Common myeloid progenitor, CD34-positive (primary cell): ENCODE data around the gene CHRNA4. TPM values are rescaled to one million over a fixed set of nuclear protein-coding genes. Genes with fewer than 3 reads are reported as not detected.

ENCODE experiments used
- CTCF ChIA-PET: fragments of 350-600 bp; sonication (Branson Sonifier 250); formaldehyde crosslinking; loops from one replicate; lab custom pipeline; 2021; ENCODE audit warnings: antibody characterized with exemption; lab: Charles Lee
- POLR2A ChIA-PET: fragments of 350-600 bp; sonication (Branson Sonifier 250); formaldehyde crosslinking; loops from one replicate; lab custom pipeline; 2021; ENCODE audit warnings: antibody characterized with exemption; lab: Charles Lee
- DNase-seq, 3 donors: peaks; one replicate each; pipeline versions ENCODE4 v3.0.0 to v3.0.0-alpha.2; 2013
- H3K27ac ChIP-seq, 2 experiments: 1 replicate in 1 of 2; 2 replicates in 1 of 2; pipeline ENCODE4 v1.7.0; 2013; ENCODE audit warnings: inconsistent platforms in 2 of 2, low read length in 2 of 2, mild to moderate bottlenecking in 2 of 2, low read depth in 1 of 2, moderate library complexity in 1 of 2; ENCODE audit not compliant: severe bottlenecking in 2 of 2, insufficient read depth in 1 of 2, poor library complexity in 1 of 2
- H3K27me3 ChIP-seq, 5 experiments: replicated peaks in 2 of 5; 1 replicate in 3 of 5; 2 replicates in 2 of 5; pipeline versions ENCODE4 v1.6.1 to v1.7.0; 2013; ENCODE audit warnings: low read length in 4 of 5, mild to moderate bottlenecking in 2 of 5, moderate library complexity in 2 of 5, inconsistent platforms in 1 of 5; ENCODE audit not compliant: insufficient read depth in 5 of 5, control insufficient read depth in 4 of 5
- H3K36me3 ChIP-seq, 4 experiments: 1 replicate in 2 of 4; 2 replicates in 2 of 4; pipeline versions ENCODE4 v1.6.1 to v1.7.0; 2013; ENCODE audit warnings: low read length in 3 of 4, control low read depth in 1 of 4, mild to moderate bottlenecking in 1 of 4; ENCODE audit not compliant: control insufficient read depth in 4 of 4, insufficient read depth in 4 of 4
- H3K4me1 ChIP-seq, 4 experiments: 1 replicate in 3 of 4; 2 replicates in 1 of 4; pipeline versions ENCODE4 v1.6.1 to v1.7.1; 2013; ENCODE audit warnings: low read length in 3 of 4, mild to moderate bottlenecking in 3 of 4, control low read depth in 1 of 4, inconsistent platforms in 1 of 4, moderate library complexity in 1 of 4; ENCODE audit not compliant: control insufficient read depth in 4 of 4, insufficient read depth in 4 of 4; ENCODE audit errors: control extremely low read depth in 1 of 4
- H3K4me3 ChIP-seq, 7 experiments: 1 replicate in 4 of 7; 2 replicates in 3 of 7; pipeline versions ENCODE4 v1.5.1 to v1.7.0; 2013; ENCODE audit warnings: mild to moderate bottlenecking in 7 of 7, low read length in 6 of 7, moderate library complexity in 6 of 7, inconsistent platforms in 2 of 7, low read depth in 2 of 7, control low read depth in 1 of 7; ENCODE audit not compliant: insufficient read depth in 4 of 7, control insufficient read depth in 1 of 7; ENCODE audit errors: extremely low read depth in 1 of 7
- H3K9me3 ChIP-seq, 5 experiments: 1 replicate in 4 of 5; 2 replicates in 1 of 5; pipeline versions ENCODE4 v1.6.1 to v1.7.1; 2013; ENCODE audit warnings: low read length in 4 of 5, mild to moderate bottlenecking in 2 of 5, inconsistent platforms in 1 of 5, low read depth in 1 of 5, moderate library complexity in 1 of 5; ENCODE audit not compliant: control insufficient read depth in 4 of 5, insufficient read depth in 2 of 5; ENCODE audit errors: control extremely low read depth in 1 of 5
- WGBS: methylation state at CpG from one replicate; pipeline ENCODE4 v1.1.5; 2013; ENCODE audit not compliant: insufficient coverage; 5-methylcytosine and 5-hydroxymethylcytosine counted together
- polyA plus RNA-seq: library from polyadenylated mRNA; unstranded; fragments of 120-200 nt; gene quantifications from one replicate; pipeline ENCODE4 v1.2.1, GENCODE V29; 2013

CHRNA4 gene
- not detected for polyA plus RNA-seq

DNA sequence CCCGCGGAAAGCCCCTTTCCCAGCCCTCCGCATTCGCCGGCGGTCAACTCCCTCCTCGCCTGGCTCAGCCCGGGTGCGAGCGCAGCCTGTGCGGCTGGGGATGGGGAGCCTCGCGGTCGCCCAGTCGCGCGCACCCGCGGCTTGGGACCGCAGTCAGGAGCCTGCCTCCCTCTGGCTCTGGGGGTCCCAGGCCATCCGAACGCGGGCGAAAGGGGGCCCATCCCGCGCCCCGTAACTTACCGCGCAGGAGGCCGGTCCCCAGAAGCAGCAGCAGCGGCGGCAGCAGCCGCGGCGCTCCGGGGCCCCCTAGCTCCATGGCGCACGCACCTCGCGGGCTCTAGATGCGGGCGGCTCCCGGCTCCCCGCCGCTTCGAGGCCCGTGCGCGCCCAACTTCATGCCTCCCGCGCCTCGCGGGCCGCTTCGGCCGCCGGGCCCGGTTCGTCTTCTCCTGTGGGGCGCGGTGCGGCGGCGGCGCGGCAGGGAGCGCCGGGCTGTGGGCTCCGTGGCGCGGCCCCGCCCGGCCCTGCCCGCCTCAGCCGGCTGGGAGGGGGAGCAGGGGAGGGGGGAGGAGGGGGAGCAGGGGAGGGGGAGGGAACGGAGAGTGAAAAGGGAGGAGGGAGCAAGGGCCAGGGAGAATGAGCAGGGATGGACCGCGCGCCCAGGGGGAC, at the start of gene CHRNA4:
TSS of gene CHRNA4 (minus strand) at position 500 of the 669 bp plus-strand sequence. CDS start at position 316, 184 bp downstream.
- no peaks in the 10 kb centered on the region for H3K9me3 ChIP-seq
- no peak within 1 kb of the TSS for H3K27ac ChIP-seq
- H3K36me3 ChIP-seq, result no peaks in the 10 kb centered on the region
- peaks cover 0 to 74% (median 14%) of the 10 kb centered on the region in 5 experiments for H3K27me3 ChIP-seq
- POLR2A ChIA-PET, result interaction anchor here (0.8 kb wide), 1 partner anchor 9 kb away, joined by 3 read pairs; no protein-coding TSS in a partner anchor
- H3K4me1 ChIP-seq, result peaks cover 0 to 8% (median 2%) of the 10 kb centered on the region in 4 experiments
- CTCF ChIA-PET, result interaction anchor here (1.6 kb wide), 1 partner anchor 20 kb away, joined by 6 read pairs; no protein-coding TSS in a partner anchor
- DNase-seq, result peak; percentile 10 to 56 (median 49)
- H3K4me3 ChIP-seq, result peak within 1 kb of the TSS in 2 of 7 experiments; percentile 5 to 11
- 1% methylated on average over 55 of the region's 79 CpGs for WGBS

- ChIA-PET CTCF (interaction anchor here (1.7 kb wide), 1 partner anchor 140 kb away, joined by 3 read pairs; no protein-coding TSS in a partner anchor), POLR2A (no interaction called here)
- Histone ChIP-seq H3K4me1 (peaks cover 0 to 16% (median 7%) of the 10 kb centered on the region in 4 experiments), H3K27ac (no peak overlapping the region), H3K9me3 (no peaks in the 10 kb centered on the region), H3K36me3 (no peaks in the 10 kb centered on the region), H3K4me3 (no peak overlapping the region), H3K27me3 (peaks cover 0 to 4% (median 0%) of the 10 kb centered on the region in 5 experiments)
- WGBS, result 83% methylated on average over 17 of the region's 23 CpGs
- no peak for DNase-seq
Observed at GRCh38 chr20:63409834-63410435, 48.8 kb upstream of the CHRNA4 start.

DNA sequence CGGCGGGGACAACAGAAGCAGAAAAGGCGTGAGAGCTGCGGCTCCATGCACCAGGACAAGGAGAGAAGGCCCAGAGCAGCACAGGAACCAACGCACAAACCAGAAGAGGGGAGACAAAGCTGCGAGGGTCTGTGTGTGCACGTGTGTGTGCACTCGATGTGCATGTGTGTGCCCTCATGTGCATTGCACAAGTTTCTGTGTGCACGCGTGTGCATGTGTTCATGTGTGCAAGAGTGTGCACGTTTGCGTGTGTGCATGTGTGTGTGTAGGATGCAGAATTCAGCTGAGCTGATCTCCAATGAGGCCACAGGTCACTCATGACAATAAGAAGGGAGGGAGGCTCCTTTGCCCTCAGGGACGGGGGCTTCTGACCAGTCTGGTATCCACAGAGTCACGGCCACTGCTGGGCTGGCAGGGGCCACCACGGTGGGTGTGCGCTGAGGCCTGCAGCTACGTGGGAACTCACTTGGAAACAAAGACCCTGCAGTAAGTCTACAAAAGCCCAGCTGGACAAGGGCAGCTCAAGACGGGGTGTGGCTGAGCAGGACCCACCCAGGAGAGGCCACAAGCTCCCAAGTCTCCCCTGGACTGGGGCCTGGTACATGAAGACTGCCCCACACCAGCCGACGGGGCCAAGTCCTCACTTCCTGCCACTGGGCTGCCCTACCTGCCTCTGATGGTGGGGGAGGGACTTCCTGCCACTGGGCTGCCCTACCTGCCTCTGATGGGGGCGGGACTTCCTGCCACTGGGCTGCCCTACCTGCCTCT, 48.1 kb upstream of the CHRNA4 start:
- WGBS, result 98% methylated on average over 18 of the region's 21 CpGs
- ChIA-PET CTCF (interaction anchor here (1.7 kb wide), 1 partner anchor 141 kb away, joined by 3 read pairs; no protein-coding TSS in a partner anchor), POLR2A (no interaction called here)
- Histone ChIP-seq H3K27me3 (peaks cover 0 to 4% (median 0%) of the 10 kb centered on the region in 5 experiments), H3K4me1 (peaks cover 0 to 16% (median 7%) of the 10 kb centered on the region in 4 experiments), H3K36me3 (no peaks in the 10 kb centered on the region), H3K4me3 (no peak overlapping the region), H3K9me3 (no peaks in the 10 kb centered on the region), H3K27ac (no peak overlapping the region)
- DNase-seq, result no peak

DNA sequence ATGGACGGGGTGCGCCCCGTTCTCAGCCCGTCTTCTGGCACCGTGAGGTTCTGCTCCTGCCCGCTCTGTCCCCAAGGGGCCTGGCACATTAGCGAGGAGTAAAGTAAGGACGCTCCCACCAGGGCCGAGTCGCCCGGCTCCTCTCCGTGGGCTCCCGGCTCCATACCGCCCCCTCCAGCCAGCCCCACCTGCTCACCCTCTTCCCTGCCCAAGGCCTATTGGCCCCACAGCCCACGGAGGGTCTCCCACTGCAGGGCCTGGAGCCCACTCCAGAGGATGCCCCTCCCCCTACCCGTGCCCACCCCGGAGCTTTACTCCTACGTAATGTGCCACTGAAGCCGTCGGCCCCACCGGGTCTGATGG, 47.5 kb upstream of the CHRNA4 start:
- WGBS, result 95% methylated on average over 21 of the region's 21 CpGs
- Histone ChIP-seq H3K27me3 (peaks cover 0 to 4% (median 0%) of the 10 kb centered on the region in 5 experiments), H3K4me3 (no peak overlapping the region), H3K4me1 (peaks cover 0 to 16% (median 7%) of the 10 kb centered on the region in 4 experiments), H3K9me3 (no peaks in the 10 kb centered on the region), H3K36me3 (no peaks in the 10 kb centered on the region), H3K27ac (no peak overlapping the region)
- CTCF ChIA-PET, result interaction anchor here (1.7 kb wide), 1 partner anchor 142 kb away, joined by 3 read pairs; no protein-coding TSS in a partner anchor
- DNase-seq, result no peak
- POLR2A ChIA-PET, result no interaction called here

GRCh38 chr20:63407928-63408683, 47.0 kb upstream of the CHRNA4 start:
- H3K27me3 ChIP-seq, result peaks cover 0 to 4% (median 0%) of the 10 kb centered on the region in 5 experiments
- 97% methylated on average over 27 of the region's 27 CpGs for WGBS
- no peaks in the 10 kb centered on the region for H3K36me3 ChIP-seq
- no peaks in the 10 kb centered on the region for H3K9me3 ChIP-seq
- POLR2A ChIA-PET, result no interaction called here
- CTCF ChIA-PET, result no interaction called here
- H3K4me1 ChIP-seq, result peaks cover 0 to 16% (median 7%) of the 10 kb centered on the region in 4 experiments
- no peak overlapping the region for H3K27ac ChIP-seq
- DNase-seq, result no peak
- H3K4me3 ChIP-seq, result no peak overlapping the region

- 98% methylated on average over 60 of the region's 60 CpGs for WGBS
- no peak overlapping the region for H3K4me3 ChIP-seq
- POLR2A ChIA-PET, result no interaction called here
- CTCF ChIA-PET, result no interaction called here
- no peaks in the 10 kb centered on the region for H3K36me3 ChIP-seq
- peaks cover 0 to 3% (median 0%) of the 10 kb centered on the region in 5 experiments for H3K27me3 ChIP-seq
- H3K4me1 ChIP-seq, result peaks cover 0 to 12% (median 6%) of the 10 kb centered on the region in 4 experiments
- no peaks in the 10 kb centered on the region for H3K9me3 ChIP-seq
- DNase-seq, result no peak
- no peak overlapping the region for H3K27ac ChIP-seq
Observed at GRCh38 chr20:63406617-63407245, 45.6 kb upstream of the CHRNA4 start.
